ENCODE data around the gene ADAM33.

The ADAM33 gene

GRCh38 chr20:3706774-3707507 lies 25.1 kb upstream of the ADAM33 start:
- no peak for DNase-seq

GRCh38 chr20:3705970-3706739 lies 24.3 kb upstream of the ADAM33 start:
- DNase-seq: no peak

GRCh38 chr20:3705491-3705969 lies 23.7 kb upstream of the ADAM33 start:
- no peak for DNase-seq

GRCh38 chr20:3704087-3704486 lies 22.3 kb upstream of the ADAM33 start:
- DNase-seq: no peak

GRCh38 chr20:3702611-3703391 lies 21.0 kb upstream of the ADAM33 start:
- DNase-seq: no peak

- DNase-seq: no peak
Observed at GRCh38 chr20:3701061-3701998, 19.5 kb upstream of the ADAM33 start.

GRCh38 chr20:3699037-3699436 lies 17.2 kb upstream of the ADAM33 start:
- DNase-seq: no peak

- DNase-seq: no peak
Observed at GRCh38 chr20:3698591-3699001, 16.8 kb upstream of the ADAM33 start.

GRCh38 chr20:3697588-3698305 lies 15.9 kb upstream of the ADAM33 start:
- no peak for DNase-seq

- no peak for DNase-seq
Observed at GRCh38 chr20:3696745-3697587, 15.2 kb upstream of the ADAM33 start.

GRCh38 chr20:3696200-3696599 lies 14.4 kb upstream of the ADAM33 start:
- DNase-seq: no peak

GRCh38 chr20:3694864-3695263 lies 13.1 kb upstream of the ADAM33 start:
- DNase-seq: no peak

- no peak for DNase-seq
Observed at GRCh38 chr20:3693376-3693775, 11.6 kb upstream of the ADAM33 start.

GRCh38 chr20:3692706-3693294 lies 11.0 kb upstream of the ADAM33 start:
- DNase-seq: no peak

- DNase-seq: no peak
Observed at GRCh38 chr20:3691897-3692296, 10.1 kb upstream of the ADAM33 start.

GRCh38 chr20:3691306-3691705 lies 9.5 kb upstream of the ADAM33 start:
- no peak for DNase-seq

- no peak for DNase-seq
Observed at GRCh38 chr20:3690413-3690812, 8.6 kb upstream of the ADAM33 start.

- no peak for DNase-seq
Observed at GRCh38 chr20:3689978-3690377, 8.2 kb upstream of the ADAM33 start.

GRCh38 chr20:3687655-3688054 lies 5.8 kb upstream of the ADAM33 start:
- no peak for DNase-seq

- no peak for DNase-seq
Observed at GRCh38 chr20:3686867-3687321, 5.1 kb upstream of the ADAM33 start.
